WERI-Rb-1 (cell line): ENCODE data around the gene IL17RC.
"Not testable (repeated sequence)": the region's sequence is repeated elsewhere in the genome, so short reads cannot be mapped to it uniquely, and the experiment has no call there.

Experiments used
- DNase-seq: peaks from one replicate; pipeline ENCODE4 v3.0.0-alpha.2; 2020
- H3K27ac ChIP-seq: fragments of 250-450 bp; sonication (Bioruptor Pico); 2 replicates; pipeline ENCODE4 v1.5.1; 2020; ENCODE audit warnings: mild to moderate bottlenecking, moderate library complexity
- H3K27me3 ChIP-seq: fragments of 250-450 bp; sonication (Bioruptor Pico); 2 replicates; pipeline ENCODE4 v1.5.1; 2021; ENCODE audit warnings: mild to moderate bottlenecking, low read depth, moderate library complexity; ENCODE audit not compliant: insufficient read depth, severe bottlenecking
- H3K36me3 ChIP-seq: fragments of 250-450 bp; sonication (Bioruptor Pico); 2 replicates; pipeline ENCODE4 v1.5.1; 2020; ENCODE audit warnings: mild to moderate bottlenecking, moderate library complexity
- H3K4me3 ChIP-seq: 2 replicates; pipeline ENCODE4 v1.5.1; 2011; ENCODE audit warnings: low read depth, mild to moderate bottlenecking, control low read depth, low read length
- H3K9me3 ChIP-seq: fragments of 250-450 bp; sonication (Bioruptor Pico); 2 replicates; pipeline ENCODE4 v1.5.1; 2021; ENCODE audit warnings: mild to moderate bottlenecking, moderate library complexity; ENCODE audit not compliant: severe bottlenecking
- TF ChIP-seq, protein P1 (sequence below): IDR thresholded peaks from 2 replicates; pipeline ENCODE4 v1.5.1; 2011; ENCODE audit warnings: low read depth, mild to moderate bottlenecking, control low read depth, inconsistent platforms, low read length

Gene IL17RC

DNA sequence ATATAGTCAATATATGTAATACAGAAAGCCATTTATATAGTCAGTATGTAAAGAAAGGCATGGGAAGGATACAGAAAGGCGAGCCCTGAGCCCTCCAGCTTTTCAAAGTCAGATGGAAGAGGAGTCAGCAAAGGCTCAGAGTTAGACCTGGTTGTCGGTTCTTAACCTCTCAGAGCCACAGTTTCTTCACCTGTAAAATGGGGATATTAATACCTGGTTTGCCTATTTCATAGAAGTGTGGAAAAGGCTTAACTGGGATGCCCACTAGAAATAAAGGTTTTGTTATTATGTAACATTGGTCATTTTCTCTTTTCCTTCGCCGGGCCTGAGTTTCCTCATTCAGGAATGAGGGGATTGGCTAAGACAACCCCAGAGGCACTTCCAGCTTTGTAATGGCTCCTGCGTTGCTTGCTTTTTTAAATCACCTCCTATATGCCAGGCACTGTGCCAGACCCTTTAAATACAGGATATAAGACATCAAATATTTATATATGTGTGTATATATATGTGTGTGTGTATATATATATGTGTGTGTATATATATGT lies 19.1 kb downstream of the IL17RC start:
- DNase-seq: no peak
- Histone ChIP-seq H3K27me3 (no peaks in the 10 kb centered on the region), H3K36me3 (peaks cover 6% of the 10 kb centered on the region), H3K9me3 (no peaks in the 10 kb centered on the region), H3K27ac (no peak overlapping the region), H3K4me3 (no peak overlapping the region)
- TF ChIP-seq, protein P1, sequence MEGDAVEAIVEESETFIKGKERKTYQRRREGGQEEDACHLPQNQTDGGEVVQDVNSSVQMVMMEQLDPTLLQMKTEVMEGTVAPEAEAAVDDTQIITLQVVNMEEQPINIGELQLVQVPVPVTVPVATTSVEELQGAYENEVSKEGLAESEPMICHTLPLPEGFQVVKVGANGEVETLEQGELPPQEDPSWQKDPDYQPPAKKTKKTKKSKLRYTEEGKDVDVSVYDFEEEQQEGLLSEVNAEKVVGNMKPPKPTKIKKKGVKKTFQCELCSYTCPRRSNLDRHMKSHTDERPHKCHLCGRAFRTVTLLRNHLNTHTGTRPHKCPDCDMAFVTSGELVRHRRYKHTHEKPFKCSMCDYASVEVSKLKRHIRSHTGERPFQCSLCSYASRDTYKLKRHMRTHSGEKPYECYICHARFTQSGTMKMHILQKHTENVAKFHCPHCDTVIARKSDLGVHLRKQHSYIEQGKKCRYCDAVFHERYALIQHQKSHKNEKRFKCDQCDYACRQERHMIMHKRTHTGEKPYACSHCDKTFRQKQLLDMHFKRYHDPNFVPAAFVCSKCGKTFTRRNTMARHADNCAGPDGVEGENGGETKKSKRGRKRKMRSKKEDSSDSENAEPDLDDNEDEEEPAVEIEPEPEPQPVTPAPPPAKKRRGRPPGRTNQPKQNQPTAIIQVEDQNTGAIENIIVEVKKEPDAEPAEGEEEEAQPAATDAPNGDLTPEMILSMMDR: no peak

DNA sequence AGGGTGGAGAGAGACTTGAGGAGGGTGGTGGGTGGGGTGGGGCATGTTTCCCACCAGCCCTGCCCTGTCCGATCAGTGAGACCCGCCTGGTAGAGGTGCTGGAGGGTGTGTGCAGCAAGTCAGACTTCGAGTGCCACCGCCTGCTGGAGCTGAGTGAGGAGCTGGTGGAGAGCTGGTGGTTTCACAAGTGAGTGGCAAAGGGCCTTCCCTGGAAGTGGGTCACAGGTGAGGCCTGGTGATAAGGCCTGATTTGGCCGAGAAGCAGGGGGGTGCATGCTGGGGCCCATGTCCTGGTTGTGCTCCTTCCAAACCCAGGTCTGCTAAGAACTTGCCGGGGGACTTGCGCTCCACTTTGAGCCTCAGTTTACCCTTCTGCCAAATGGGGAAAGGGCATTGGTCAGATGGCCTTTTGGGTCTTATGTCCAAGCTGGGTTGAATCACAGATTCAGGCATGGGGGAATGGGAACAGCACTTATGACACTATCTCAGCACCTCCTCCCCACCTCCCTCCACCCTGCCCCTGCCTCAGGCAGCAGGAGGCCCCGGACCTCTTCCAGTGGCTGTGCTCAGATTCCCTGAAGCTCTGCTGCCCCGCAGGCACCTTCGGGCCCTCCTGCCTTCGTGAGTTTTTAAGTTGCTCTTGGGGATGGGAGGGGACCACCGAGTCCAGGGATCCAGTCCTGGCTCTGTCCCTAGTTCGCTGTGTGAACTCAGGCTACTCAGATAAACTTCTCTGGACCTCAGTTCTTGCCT lies 20.8 kb downstream of the IL17RC start:
- DNase-seq: no peak
- H3K4me3 ChIP-seq: no peak overlapping the region
- TF ChIP-seq, protein P1: no peak
- no peaks in the 10 kb centered on the region for H3K27me3 ChIP-seq
- no peaks in the 10 kb centered on the region for H3K9me3 ChIP-seq
- H3K27ac ChIP-seq: no peak overlapping the region
- peaks cover 10% of the 10 kb centered on the region for H3K36me3 ChIP-seq

GRCh38 chr3:9938966-9939365 lies 22.1 kb downstream of the IL17RC start:
- no peaks in the 10 kb centered on the region for H3K9me3 ChIP-seq
- no peak overlapping the region for H3K4me3 ChIP-seq
- DNase-seq: no peak
- no peak overlapping the region for H3K27ac ChIP-seq
- peaks cover 10% of the 10 kb centered on the region for H3K36me3 ChIP-seq
- TF ChIP-seq, protein P1: no peak
- no peaks in the 10 kb centered on the region for H3K27me3 ChIP-seq

DNA sequence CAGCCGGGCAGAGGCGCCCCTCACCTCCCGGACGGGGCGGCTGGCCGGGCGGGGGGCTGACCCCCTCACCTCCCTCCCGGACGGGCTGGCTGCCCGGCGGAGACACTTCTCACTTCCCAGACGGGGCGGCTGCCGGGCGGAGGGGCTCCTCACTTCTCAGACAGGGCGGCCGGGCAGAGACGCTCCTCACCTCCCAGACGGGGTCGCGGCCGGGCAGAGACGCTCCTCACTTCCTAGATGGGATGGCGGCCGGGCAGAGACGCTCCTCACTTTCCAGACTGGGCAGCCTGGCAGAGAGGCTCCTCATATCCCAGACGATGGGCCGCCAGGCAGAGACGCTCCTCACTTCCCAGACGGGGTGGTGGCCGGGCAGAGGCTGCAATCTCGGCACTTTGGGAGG lies 23.0 kb downstream of the IL17RC start:
- peaks cover 13% of the 10 kb centered on the region for H3K36me3 ChIP-seq
- DNase-seq, H3K27me3 ChIP-seq, H3K9me3 ChIP-seq, H3K4me3 ChIP-seq, H3K27ac ChIP-seq: not testable (repeated sequence)

DNA sequence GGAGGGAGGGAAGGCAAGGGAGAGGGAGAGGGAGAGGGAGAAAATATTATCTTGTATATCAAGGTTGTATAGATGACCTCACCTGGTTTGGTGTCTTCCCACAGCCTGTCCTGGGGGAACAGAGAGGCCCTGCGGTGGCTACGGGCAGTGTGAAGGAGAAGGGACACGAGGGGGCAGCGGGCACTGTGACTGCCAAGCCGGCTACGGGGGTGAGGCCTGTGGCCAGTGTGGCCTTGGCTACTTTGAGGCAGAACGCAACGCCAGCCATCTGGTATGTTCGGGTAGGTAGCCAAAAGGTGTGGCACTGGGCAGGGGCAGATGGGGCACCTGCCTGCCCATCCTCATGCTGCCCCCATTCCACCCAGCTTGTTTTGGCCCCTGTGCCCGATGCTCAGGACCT lies 23.8 kb downstream of the IL17RC start:
- Histone ChIP-seq H3K27me3 (no peaks in the 10 kb centered on the region), H3K36me3 (peaks cover 9% of the 10 kb centered on the region), H3K27ac (no peak overlapping the region), H3K9me3 (no peaks in the 10 kb centered on the region), H3K4me3 (no peak overlapping the region)
- DNase-seq: no peak
- TF ChIP-seq, protein P1: no peak

DNA sequence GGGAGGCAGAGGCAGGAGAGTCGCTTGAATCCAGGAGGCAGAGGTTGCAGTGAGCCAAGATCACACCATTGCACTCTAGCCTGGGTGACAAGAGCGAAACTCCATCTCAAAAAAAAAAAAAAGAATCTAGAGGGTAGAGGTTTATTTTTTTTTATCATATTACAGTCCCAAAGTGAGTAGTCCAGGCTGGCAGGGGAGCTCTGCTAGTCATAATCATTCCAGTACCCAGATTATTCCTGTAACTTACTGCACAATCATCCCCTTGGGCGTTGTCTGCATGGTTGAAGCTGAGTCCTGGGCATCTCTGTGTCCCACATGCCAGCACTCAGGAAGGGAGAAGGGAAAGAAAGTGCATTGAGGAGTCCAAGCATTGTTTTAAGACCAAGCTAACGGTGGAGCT lies 25.3 kb downstream of the IL17RC start:
- H3K9me3 ChIP-seq: no peaks in the 10 kb centered on the region
- no peak overlapping the region for H3K4me3 ChIP-seq
- peaks cover 9% of the 10 kb centered on the region for H3K36me3 ChIP-seq
- TF ChIP-seq, protein P1: no peak
- H3K27ac ChIP-seq: no peak overlapping the region
- H3K27me3 ChIP-seq: no peaks in the 10 kb centered on the region
- DNase-seq: no peak
